ENCODE measurements around the gene APH1A. TPM values are rescaled to one million over a fixed set of nuclear protein-coding genes. Genes with fewer than 3 reads are reported as not detected.
A peak's percentile ranks its signal among the peaks of the same experiment; 100 is the strongest.

APH1A gene
- total RNA-seq, 1 experiment from 2014 or later = 93.8 TPM

DNA sequence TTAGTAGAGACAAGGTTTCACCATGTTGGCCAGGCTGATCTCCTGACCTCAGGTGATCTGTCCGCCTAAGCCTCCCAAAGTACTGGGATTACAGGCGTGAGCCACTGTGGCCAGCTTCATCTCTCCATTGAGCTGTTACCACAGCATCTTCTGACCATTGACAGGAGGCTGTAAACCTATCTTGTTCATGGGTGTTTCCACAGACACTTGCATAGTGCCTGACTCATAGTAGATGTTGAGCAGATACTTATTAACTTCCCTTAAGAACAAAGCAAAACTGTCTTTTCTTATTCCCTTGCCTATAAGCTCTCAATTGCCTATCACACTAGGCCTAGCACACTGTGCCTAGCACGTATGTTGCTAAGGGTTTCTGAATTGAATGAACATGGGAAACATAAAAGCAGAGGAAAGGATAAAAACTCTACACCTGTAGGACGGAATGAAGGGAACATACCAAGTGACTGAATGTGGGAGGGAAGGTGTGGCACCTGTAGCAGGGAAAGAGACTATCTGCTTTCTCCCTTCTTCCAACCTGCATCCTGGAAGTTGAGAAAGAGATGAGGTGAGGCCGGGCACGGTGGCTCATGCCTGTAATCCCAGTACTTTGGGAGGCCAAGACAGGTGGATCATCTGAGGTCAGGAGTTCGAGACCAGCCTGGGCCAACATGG is 2.6 kb upstream of the APH1A start:
- H3K4me3 Mint-ChIP-seq (ENCODE audit: unreplicated experiment) = no peak overlapping the region
- no peaks in the 10 kb centered on the region for H3K27me3 ChIP-seq (replicated peaks; ENCODE audit: control insufficient read depth, insufficient read depth, low read length)
- DNase-seq = no peak
- no peaks in the 10 kb centered on the region for H3K27me3 Mint-ChIP-seq (ENCODE audit: insufficient read depth, unreplicated experiment)
- peaks cover 5% of the 10 kb centered on the region for H3K36me3 Mint-ChIP-seq (ENCODE audit: insufficient read depth, unreplicated experiment)
- ChIA-PET CTCF (interaction anchor here (0.6 kb wide), 1 partner anchor 541 kb away, joined by 3 read pairs; no protein-coding TSS in a partner anchor), POLR2A (no interaction called here)
- H3K9me3 ChIP-seq = no peaks in the 10 kb centered on the region
- intact Hi-C loops (cut with micrococcal nuclease; ENCODE audit: unreplicated experiment) = no loop called here
- no peaks in the 10 kb centered on the region for H3K9me3 Mint-ChIP-seq (ENCODE audit: unreplicated experiment)
- no peaks in the 10 kb centered on the region for H3K4me1 ChIP-seq
- no peaks in the 10 kb centered on the region; the same call in 1 of the 2 replicates for H3K36me3 ChIP-seq (ENCODE audit: control insufficient read depth, insufficient read depth, low read length)
- no TSS peak for BruUV-seq (replicated peaks)
- H3K4me1 Mint-ChIP-seq (ENCODE audit: low read depth, unreplicated experiment) = peaks cover 14% of the 10 kb centered on the region
- no peak overlapping the region for H3K27ac Mint-ChIP-seq (ENCODE audit: unreplicated experiment)
- H3K4me3 ChIP-seq (ENCODE audit: low read depth, low read length) = no peak overlapping the region
- TF ChIP-seq, protein P1, sequence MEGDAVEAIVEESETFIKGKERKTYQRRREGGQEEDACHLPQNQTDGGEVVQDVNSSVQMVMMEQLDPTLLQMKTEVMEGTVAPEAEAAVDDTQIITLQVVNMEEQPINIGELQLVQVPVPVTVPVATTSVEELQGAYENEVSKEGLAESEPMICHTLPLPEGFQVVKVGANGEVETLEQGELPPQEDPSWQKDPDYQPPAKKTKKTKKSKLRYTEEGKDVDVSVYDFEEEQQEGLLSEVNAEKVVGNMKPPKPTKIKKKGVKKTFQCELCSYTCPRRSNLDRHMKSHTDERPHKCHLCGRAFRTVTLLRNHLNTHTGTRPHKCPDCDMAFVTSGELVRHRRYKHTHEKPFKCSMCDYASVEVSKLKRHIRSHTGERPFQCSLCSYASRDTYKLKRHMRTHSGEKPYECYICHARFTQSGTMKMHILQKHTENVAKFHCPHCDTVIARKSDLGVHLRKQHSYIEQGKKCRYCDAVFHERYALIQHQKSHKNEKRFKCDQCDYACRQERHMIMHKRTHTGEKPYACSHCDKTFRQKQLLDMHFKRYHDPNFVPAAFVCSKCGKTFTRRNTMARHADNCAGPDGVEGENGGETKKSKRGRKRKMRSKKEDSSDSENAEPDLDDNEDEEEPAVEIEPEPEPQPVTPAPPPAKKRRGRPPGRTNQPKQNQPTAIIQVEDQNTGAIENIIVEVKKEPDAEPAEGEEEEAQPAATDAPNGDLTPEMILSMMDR (IDR thresholded peaks at IDR 0.05; ENCODE audit: insufficient read depth in 1 of 2, low read depth in 1 of 2, low read length in 1 of 2, severe bottlenecking in 1 of 2, unreplicated experiment in 1 of 2) = no peak

DNA sequence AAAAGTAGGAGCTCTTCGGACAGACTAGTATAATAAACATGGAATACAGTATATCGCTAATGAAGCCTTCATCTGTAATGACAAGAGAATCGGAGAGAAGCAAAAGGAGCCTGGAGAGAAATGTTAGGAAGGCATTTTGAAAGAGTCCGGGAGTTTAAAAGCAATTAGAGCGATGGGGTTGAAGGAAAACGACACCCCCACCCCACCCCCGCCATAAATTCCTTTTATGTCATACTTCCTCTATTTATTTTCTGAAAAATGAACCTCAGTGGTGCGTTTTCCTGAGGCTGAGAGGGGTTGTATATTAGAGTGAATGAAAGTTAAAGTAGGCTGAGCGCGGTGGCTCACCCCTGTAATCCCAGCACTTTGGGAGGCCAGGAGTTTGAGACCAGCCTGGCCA is 635 bp upstream of the APH1A start:
- H3K9me3 ChIP-seq = no peaks in the 10 kb centered on the region
- intact Hi-C loops (cut with micrococcal nuclease; ENCODE audit: unreplicated experiment) = loop anchor here (1.0 to 2.0 kb wide), 2 partner anchors 13 to 33 kb away; partner anchors contain the start of genes ANP32E and CIART
- TF ChIP-seq, protein P1 (IDR thresholded peaks at IDR 0.05; ENCODE audit: insufficient read depth in 1 of 2, low read depth in 1 of 2, low read length in 1 of 2, severe bottlenecking in 1 of 2, unreplicated experiment in 1 of 2) = no peak
- H3K4me1 ChIP-seq = no peaks in the 10 kb centered on the region
- TSS peak; percentile 86 for BruUV-seq (replicated peaks)
- no peaks in the 10 kb centered on the region for H3K27me3 Mint-ChIP-seq (ENCODE audit: insufficient read depth, unreplicated experiment)
- H3K4me3 ChIP-seq (ENCODE audit: low read depth, low read length) = peak overlapping the region; percentile 68
- H3K36me3 Mint-ChIP-seq (ENCODE audit: insufficient read depth, unreplicated experiment) = peaks cover 5% of the 10 kb centered on the region
- H3K9me3 Mint-ChIP-seq (ENCODE audit: unreplicated experiment) = no peaks in the 10 kb centered on the region
- POLR2A ChIA-PET = interaction anchor here (0.6 to 1.0 kb wide), 2 partner anchors 9 to 174 kb away, joined by 3 read pairs; no protein-coding TSS in a partner anchor
- peak overlapping the region; percentile 87 for H3K4me3 Mint-ChIP-seq (ENCODE audit: unreplicated experiment)
- H3K27ac Mint-ChIP-seq (ENCODE audit: unreplicated experiment) = peak overlapping the region; percentile 60
- H3K27me3 ChIP-seq (replicated peaks; ENCODE audit: control insufficient read depth, insufficient read depth, low read length) = no peaks in the 10 kb centered on the region
- no peak for DNase-seq
- no peaks in the 10 kb centered on the region; the same call in 1 of the 2 replicates for H3K36me3 ChIP-seq (ENCODE audit: control insufficient read depth, insufficient read depth, low read length)
- CTCF ChIA-PET = no interaction called here
- H3K4me1 Mint-ChIP-seq (ENCODE audit: low read depth, unreplicated experiment) = peaks cover 14% of the 10 kb centered on the region

DNA sequence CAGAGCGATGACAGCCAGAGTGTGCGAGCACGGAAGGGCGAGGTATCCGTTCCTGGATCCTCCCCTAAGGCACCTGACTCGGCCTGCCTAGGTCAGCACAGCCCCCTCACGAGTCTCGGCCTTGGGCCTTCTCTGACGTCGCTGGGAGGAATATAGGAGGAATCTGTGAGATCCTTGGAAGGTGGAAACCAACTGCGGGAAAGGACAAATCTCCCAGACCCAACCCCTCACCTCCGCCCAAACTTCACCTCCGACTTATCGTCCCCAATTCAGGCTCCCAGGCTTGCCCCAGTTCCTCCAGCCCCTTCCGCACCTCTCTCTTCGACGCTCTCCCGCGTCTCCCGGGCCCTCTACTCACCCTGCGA is 494 bp downstream of the APH1A start:
- no peaks in the 10 kb centered on the region for H3K9me3 Mint-ChIP-seq (ENCODE audit: unreplicated experiment)
- DNase-seq = peak in 1 of 2 experiments; percentile 43
- BruUV-seq (replicated peaks) = no TSS peak
- peaks cover 14% of the 10 kb centered on the region for H3K4me1 Mint-ChIP-seq (ENCODE audit: low read depth, unreplicated experiment)
- Histone ChIP-seq H3K4me1 (no peaks in the 10 kb centered on the region), H3K9me3 (no peaks in the 10 kb centered on the region), H3K27me3 (replicated peaks; ENCODE audit: control insufficient read depth, insufficient read depth, low read length) (no peaks in the 10 kb centered on the region), H3K36me3 (ENCODE audit: control insufficient read depth, insufficient read depth, low read length) (no peaks in the 10 kb centered on the region; the same call in 1 of the 2 replicates), H3K4me3 (ENCODE audit: low read depth, low read length) (peak overlapping the region; percentile 68)
- H3K27ac Mint-ChIP-seq (ENCODE audit: unreplicated experiment) = peak overlapping the region; percentile 60
- intact Hi-C loops (cut with micrococcal nuclease; ENCODE audit: unreplicated experiment) = loop anchor here (2.0 kb wide), 1 partner anchor 14 kb away; the partner anchor contains the start of gene CIART
- ChIA-PET POLR2A (interaction anchor here (1.0 kb wide), 1 partner anchor 8 kb away, joined by 3 read pairs; no protein-coding TSS in a partner anchor), CTCF (no interaction called here)
- peaks cover 5% of the 10 kb centered on the region for H3K36me3 Mint-ChIP-seq (ENCODE audit: insufficient read depth, unreplicated experiment)
- TF ChIP-seq, protein P1 (IDR thresholded peaks at IDR 0.05; ENCODE audit: insufficient read depth in 1 of 2, low read depth in 1 of 2, low read length in 1 of 2, severe bottlenecking in 1 of 2, unreplicated experiment in 1 of 2) = no peak
- peak overlapping the region; percentile 87 for H3K4me3 Mint-ChIP-seq (ENCODE audit: unreplicated experiment)
- no peaks in the 10 kb centered on the region for H3K27me3 Mint-ChIP-seq (ENCODE audit: insufficient read depth, unreplicated experiment)
